Bronchial epithelial cell (primary cell): ENCODE results near the gene SCT. TPM values are rescaled to one million over a fixed set of nuclear protein-coding genes. Genes with fewer than 3 reads are reported as not detected.
"Not testable (repeated sequence)": the region's sequence is repeated elsewhere in the genome, so short reads cannot be mapped to it uniquely, and the experiment has no call there.

Experiments used
- DNase-seq: peaks from one replicate; pipeline ENCODE4 v3.0.0-alpha.2; 2010; ENCODE audit warnings: low read depth
- FAIRE-seq: peaks from 2 replicates; lab custom pipeline; 2011; peaks lifted over from hg19 to GRCh38; lab: Jason Lieb, UNC
- H3K27me3 ChIP-seq: 2 replicates; pipeline ENCODE4 v1.5.1; 2011; ENCODE audit warnings: low read length; ENCODE audit not compliant: control insufficient read depth, insufficient read depth
- H3K36me3 ChIP-seq: 2 replicates; pipeline ENCODE4 v1.5.1; 2011; ENCODE audit warnings: low read length; ENCODE audit not compliant: control insufficient read depth, insufficient read depth
- H3K4me3 ChIP-seq: 2 replicates; pipeline ENCODE4 v1.5.1; 2011; ENCODE audit warnings: mild to moderate bottlenecking, low read depth, low read length, control low read depth
- CTCF ChIP-seq: IDR thresholded peaks from 2 replicates; pipeline ENCODE4 v1.5.1; 2011; ENCODE audit warnings: mild to moderate bottlenecking, moderate library complexity, low read length, control low read depth, inconsistent platforms; ENCODE audit not compliant: insufficient read depth, severe bottlenecking
- total RNA-seq: library from RNA; depleted of rRNA; stranded (reverse); fragments of >200 nt; gene quantifications from 2 replicates; pipeline ENCODE4 v1.2.1, GENCODE V29; 2014

The SCT gene
- total RNA-seq, 1 donor from 2014 or later, result not detected

DNA sequence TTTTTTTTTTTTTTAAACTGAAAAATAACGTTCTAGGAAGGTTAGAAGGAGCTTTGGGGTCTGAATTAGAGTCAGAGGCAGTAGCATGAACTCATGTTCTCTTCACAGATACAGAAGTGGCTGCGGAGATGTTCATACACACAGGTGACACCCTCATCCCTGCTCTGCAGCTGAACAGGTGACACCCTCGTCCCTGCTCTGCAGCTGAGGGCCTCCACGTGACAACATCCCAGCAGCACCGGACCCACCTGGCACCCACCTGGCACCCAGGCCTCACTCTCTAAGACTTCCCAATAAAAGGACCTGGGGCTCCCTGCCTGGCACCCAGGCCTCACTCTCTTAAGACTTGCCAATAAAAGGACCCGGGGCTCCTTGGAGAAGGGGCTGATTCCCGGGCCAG is 29.9 kb upstream of the SCT start:
- Histone ChIP-seq H3K27me3 (no peaks in the 10 kb centered on the region), H3K36me3 (peaks cover 16% of the 10 kb centered on the region), H3K4me3 (no peak overlapping the region)
- no peak for DNase-seq
- no peak for TF ChIP-seq CTCF
- no peak for FAIRE-seq

DNA sequence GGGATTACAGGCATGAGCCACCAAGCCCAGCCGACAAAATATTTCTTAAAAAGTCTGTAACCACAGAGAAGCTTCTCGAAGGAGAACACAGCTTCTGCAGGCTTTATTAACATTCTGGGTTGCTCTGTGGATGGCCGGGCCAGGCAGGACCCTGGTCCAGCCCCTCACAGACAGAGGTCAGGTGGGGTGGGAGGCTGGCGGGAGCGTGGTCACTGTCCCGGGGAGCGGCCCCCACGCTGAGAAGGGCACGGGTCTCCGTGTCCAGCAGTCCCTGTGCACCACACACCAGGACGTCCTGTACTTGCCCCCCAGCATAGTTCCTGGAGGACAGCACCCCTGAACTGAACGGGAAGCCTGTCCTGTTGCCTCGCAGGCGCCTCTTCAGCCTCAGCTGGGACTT is 29.4 kb upstream of the SCT start:
- Histone ChIP-seq H3K36me3 (peaks cover 14% of the 10 kb centered on the region), H3K27me3 (no peaks in the 10 kb centered on the region), H3K4me3 (no peak overlapping the region)
- FAIRE-seq (no peak), DNase-seq (no peak)
- no peak for TF ChIP-seq CTCF

DNA sequence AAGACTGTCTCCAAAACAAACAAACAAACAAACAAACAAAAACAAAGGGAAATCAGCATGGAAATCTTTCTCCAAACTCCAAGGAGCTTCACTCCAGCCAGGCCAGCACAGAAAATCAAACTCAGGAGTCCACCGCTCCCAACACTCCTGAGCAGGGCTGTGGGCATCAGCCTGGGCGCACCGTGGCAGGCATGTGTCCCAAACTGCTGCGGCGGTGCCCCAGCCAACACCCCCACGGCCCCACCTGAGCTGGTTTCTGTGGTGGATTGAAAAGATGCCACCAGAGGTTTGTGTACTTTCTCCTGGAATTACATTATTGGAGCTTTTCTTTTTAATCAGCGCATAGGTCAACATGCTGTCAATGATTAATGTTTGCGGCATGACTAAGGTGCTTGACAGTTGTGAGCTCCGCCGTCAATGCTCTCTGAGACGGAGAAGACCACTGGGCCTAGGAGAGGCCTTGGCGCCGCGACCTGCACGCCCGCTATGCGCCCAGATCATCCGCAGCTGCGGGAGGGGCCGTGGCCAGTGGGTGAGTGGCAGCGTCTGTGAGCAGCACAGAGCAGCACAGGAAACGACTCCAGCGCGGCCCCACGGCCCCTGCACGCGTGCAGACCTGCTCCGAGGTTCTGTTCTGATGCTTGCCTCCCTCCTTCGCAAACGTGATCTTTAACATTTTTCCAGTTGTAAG is 28.2 kb upstream of the SCT start:
- H3K27me3 ChIP-seq, result no peaks in the 10 kb centered on the region
- H3K36me3 ChIP-seq, result peaks cover 9% of the 10 kb centered on the region
- H3K4me3 ChIP-seq, result no peak overlapping the region
- no peak for TF ChIP-seq CTCF
- DNase-seq (peak; percentile 46), FAIRE-seq (no peak)

- not testable (repeated sequence) for DNase-seq, H3K27me3 ChIP-seq, H3K4me3 ChIP-seq, FAIRE-seq, H3K36me3 ChIP-seq
These were observed 27.5 kb upstream of the SCT start for GRCh38 chr11:654444-654843.

DNA sequence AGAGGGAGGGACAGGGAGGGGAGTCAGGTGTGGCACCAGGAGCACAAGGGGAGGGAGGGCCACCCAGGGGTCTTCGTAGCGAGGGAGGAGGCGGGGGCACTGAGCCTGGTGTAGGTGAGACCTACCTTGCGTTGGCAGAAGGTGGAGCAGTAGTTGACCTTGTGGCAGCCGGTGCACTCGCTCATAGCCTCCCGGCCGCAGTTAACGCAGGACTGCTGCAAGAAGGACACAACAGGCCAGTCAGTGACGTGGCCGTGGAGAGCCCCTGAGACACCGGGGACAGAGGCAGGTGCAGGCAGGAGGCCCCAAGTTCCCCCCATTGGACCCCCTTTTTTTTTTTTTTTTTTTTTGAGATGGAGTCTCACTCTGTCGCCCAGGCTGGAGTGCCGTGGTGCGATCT is 26.9 kb upstream of the SCT start:
- Histone ChIP-seq H3K4me3 (no peak overlapping the region), H3K36me3 (peaks cover 8% of the 10 kb centered on the region), H3K27me3 (no peaks in the 10 kb centered on the region)
- no peak for FAIRE-seq
- no peak for TF ChIP-seq CTCF
- DNase-seq, result no peak

DNA sequence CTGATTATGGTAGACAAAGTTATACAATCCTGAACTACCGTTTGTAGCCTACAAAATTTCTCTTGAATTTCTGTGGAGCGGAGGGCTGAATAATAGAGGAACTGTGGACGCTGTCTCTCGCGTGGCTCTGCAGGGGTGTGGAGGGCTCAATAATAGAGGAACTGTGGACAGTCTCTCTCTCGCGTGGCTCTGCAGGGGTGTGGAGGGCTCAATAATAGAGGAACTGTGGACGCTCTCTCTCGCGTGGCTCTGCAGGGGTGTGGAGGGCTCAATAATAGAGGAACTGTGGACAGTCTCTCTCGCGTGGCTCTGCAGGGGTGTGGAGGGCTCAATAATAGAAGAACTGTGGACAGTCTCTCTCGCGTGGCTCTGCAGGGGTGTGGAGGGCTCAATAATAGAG is 26.2 kb upstream of the SCT start:
- H3K36me3 ChIP-seq, H3K4me3 ChIP-seq, DNase-seq, FAIRE-seq, H3K27me3 ChIP-seq: not testable (repeated sequence)

DNA sequence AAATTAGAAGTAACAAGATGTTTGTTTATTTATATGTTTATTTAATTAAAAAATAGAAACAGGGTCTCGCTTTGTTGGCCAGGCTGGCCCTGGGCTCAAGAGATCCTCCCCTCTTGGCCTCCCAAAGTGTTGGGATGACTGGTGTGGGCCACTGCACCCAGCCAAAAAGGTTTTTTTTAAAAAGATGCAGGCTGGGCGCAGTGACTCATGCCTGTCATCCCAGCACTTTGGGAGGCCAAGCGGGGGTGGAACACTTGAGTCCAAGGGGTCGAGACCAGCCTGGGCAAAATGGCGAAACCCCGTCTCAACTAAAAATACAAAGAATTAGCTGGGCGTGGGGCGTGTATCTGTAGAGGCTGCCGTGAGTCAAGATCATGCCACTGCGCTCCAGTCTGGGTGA is 23.5 kb upstream of the SCT start:
- DNase-seq, result no peak
- FAIRE-seq, result no peak
- Histone ChIP-seq H3K27me3 (no peaks in the 10 kb centered on the region), H3K36me3 (peaks cover 4% of the 10 kb centered on the region), H3K4me3 (no peak overlapping the region)
- TF ChIP-seq CTCF, result no peak

DNA sequence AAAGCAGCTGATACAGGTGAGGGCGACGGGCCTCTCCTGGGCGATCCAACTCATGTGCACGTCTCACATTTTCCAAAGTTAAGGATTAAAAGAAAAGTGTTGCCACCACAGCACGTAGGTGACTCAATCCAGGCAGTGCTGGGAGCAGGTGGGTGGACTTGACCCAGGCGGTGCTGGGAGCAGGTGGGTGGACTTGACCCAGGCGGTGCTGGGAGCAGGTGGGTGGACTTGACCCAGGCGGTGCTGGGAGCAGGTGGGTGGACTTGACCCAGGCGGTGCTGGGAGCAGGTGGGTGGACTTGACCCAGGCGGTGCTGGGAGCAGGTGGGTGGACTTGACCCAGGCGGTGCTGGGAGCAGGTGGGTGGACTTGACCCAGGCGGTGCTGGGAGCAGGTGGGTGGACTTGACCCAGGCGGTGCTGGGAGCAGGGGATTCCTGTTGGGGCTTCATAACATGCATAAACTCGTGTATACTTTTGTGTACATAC is 20.7 kb upstream of the SCT start:
- FAIRE-seq, DNase-seq: not testable (repeated sequence)

More for the DNA sequence above, 20.7 kb upstream of the SCT start:
- H3K27me3 ChIP-seq, H3K36me3 ChIP-seq, H3K4me3 ChIP-seq: not testable (repeated sequence)
